Endothelial cell of umbilical vein (primary cell): Measurements from ENCODE around the gene RASL10A.

Experiments
- CTCF ChIP-seq, 2 donors: IDR thresholded peaks; 1 replicate in 1 of 2; 2 replicates in 1 of 2; pipeline ENCODE4 v1.5.1; 2011; ENCODE audit warnings: low read length in 2 of 2, mild to moderate bottlenecking in 2 of 2, moderate library complexity in 2 of 2, control low read depth in 1 of 2, inconsistent platforms in 1 of 2, low read depth in 1 of 2; ENCODE audit not compliant: insufficient read depth in 1 of 2; ENCODE audit errors: extremely low read depth in 1 of 2
- EZH2 ChIP-seq: IDR thresholded peaks from 2 replicates; pipeline ENCODE4 v1.6.1; 2012; ENCODE audit warnings: borderline replicate concordance, low read depth, mild to moderate bottlenecking, moderate library complexity, low read length, inconsistent platforms; ENCODE audit not compliant: severe bottlenecking
- FOS ChIP-seq: IDR thresholded peaks from 2 replicates; pipeline ENCODE4 v1.6.1; 2011; ENCODE audit warnings: mild to moderate bottlenecking, low read length, moderate library complexity, borderline replicate concordance; ENCODE audit not compliant: insufficient read depth
- GATA2 ChIP-seq: IDR thresholded peaks from 2 replicates; pipeline ENCODE4 v1.7.0; 2011; ENCODE audit warnings: low read depth, mild to moderate bottlenecking, moderate library complexity, mixed read lengths, low read length; ENCODE audit not compliant: insufficient read length, insufficient read depth
- JUN ChIP-seq: IDR thresholded peaks from 2 replicates; pipeline ENCODE4 v1.6.1; 2011; ENCODE audit warnings: borderline replicate concordance, low read depth; ENCODE audit not compliant: insufficient read length, insufficient read depth
- MAX ChIP-seq: IDR thresholded peaks from 2 replicates; pipeline ENCODE4 v1.6.1; 2011; ENCODE audit not compliant: insufficient read depth, insufficient read length
- MYC ChIP-seq: IDR thresholded peaks from one replicate; pipeline ENCODE4 v1.6.1; 2011; ENCODE audit warnings: mild to moderate bottlenecking, low read depth, low read length
- POLR2A ChIP-seq: IDR thresholded peaks from 2 replicates; pipeline ENCODE4 v1.6.1; 2012; ENCODE audit warnings: low read depth, mild to moderate bottlenecking, control low read depth, low read length
- POLR2AphosphoS5 ChIP-seq: IDR thresholded peaks from 2 replicates; pipeline ENCODE4 v1.6.1; 2012; ENCODE audit warnings: low read depth, mild to moderate bottlenecking, control low read depth, low read length, moderate library complexity; ENCODE audit not compliant: insufficient read depth

GRCh38 chr22:29267858-29268510 is 47.5 kb downstream of the RASL10A start, which contains the start of the genes EWSR1 and RHBDD3:
- TF ChIP-seq POLR2A (peak; percentile 73), CTCF (IDR thresholded peaks at IDR 0.05; ENCODE audit: extremely low read depth in 1 of 2, insufficient read depth in 1 of 2, low read depth in 1 of 2, low read length in 2 of 2) (no peak), EZH2 (no peak), MYC (no peak), FOS (peak; percentile 64), MAX (peak; percentile 26), POLR2AphosphoS5 (no peak), GATA2 (no peak), JUN (no peak)
